Measurements from ENCODE around the gene CARM1. TPM values are rescaled to one million over a fixed set of nuclear protein-coding genes. Genes with fewer than 3 reads are reported as not detected.

CARM1 gene
- total and polyA plus RNA-seq, 2 of the 13 experiments (the other 11 are each of a cell fraction or from before 2014, with no cell fraction given) = 27.6 to 55.8 TPM

DNA sequence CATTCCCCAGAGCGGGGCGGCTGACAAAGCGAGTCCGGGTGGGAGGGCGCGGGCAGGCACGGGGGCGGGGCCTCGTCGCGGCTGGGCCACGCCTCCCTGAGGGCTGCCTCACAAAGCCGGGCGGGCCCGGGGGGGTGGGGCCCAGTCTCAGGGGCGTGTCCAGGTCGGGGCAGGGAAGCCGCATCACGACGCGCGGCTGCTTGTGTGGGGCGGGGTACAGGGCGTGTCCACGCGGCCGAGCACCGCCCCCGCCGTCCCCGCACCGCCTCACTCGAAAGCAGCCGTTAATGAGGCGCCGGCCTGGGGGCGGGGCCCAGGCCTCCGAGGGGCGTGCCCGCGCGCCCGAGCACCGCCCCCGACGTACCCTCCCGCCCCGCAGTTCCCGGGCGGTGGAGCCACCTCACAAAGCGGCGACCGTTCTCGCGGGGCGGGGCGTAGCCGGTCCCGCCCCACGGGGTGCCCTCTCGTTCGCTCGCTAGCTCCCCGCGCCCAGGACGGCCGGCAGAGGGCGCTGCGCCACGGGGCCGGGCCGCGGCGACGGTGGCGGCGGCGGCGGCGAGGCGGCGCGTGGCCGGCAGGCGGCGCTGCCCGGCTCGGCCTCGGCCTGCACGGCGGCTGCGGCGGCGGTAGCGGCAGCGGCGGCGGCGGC lies at the start of gene CARM1 (continued):
- TF ChIP-seq, protein P1, sequence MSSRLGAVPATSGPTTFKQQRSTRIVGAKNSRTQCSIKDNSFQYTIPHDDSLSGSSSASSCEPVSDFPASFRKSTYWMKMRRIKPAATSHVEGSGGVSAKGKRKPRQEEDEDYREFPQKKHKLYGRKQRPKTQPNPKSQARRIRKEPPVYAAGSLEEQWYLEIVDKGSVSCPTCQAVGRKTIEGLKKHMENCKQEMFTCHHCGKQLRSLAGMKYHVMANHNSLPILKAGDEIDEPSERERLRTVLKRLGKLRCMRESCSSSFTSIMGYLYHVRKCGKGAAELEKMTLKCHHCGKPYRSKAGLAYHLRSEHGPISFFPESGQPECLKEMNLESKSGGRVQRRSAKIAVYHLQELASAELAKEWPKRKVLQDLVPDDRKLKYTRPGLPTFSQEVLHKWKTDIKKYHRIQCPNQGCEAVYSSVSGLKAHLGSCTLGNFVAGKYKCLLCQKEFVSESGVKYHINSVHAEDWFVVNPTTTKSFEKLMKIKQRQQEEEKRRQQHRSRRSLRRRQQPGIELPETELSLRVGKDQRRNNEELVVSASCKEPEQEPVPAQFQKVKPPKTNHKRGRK (CRISPR knock-in tag; IDR thresholded peaks at IDR 0.05) = no peak
- peak; percentile 74; the same call in 1 of the 2 replicates for TF ChIP-seq THAP11 (CRISPR knock-in tag; IDR thresholded peaks at IDR 0.05)
- no peak for TF ChIP-seq HOXA9 (CRISPR knock-in tag; IDR thresholded peaks at IDR 0.05; ENCODE audit: borderline replicate concordance)
- TF ChIP-seq, protein P2, sequence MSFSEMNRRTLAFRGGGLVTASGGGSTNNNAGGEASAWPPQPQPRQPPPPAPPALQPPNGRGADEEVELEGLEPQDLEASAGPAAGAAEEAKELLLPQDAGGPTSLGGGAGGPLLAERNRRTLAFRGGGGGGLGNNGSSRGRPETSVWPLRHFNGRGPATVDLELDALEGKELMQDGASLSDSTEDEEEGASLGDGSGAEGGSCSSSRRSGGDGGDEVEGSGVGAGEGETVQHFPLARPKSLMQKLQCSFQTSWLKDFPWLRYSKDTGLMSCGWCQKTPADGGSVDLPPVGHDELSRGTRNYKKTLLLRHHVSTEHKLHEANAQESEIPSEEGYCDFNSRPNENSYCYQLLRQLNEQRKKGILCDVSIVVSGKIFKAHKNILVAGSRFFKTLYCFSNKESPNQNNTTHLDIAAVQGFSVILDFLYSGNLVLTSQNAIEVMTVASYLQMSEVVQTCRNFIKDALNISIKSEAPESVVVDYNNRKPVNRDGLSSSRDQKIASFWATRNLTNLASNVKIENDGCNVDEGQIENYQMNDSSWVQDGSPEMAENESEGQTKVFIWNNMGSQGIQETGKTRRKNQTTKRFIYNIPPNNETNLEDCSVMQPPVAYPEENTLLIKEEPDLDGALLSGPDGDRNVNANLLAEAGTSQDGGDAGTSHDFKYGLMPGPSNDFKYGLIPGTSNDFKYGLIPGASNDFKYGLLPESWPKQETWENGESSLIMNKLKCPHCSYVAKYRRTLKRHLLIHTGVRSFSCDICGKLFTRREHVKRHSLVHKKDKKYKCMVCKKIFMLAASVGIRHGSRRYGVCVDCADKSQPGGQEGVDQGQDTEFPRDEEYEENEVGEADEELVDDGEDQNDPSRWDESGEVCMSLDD (CRISPR knock-in tag; IDR thresholded peaks at IDR 0.05; ENCODE audit: borderline replicate concordance) = no peak
- no peak for TF ChIP-seq ZNF749 (CRISPR knock-in tag; IDR thresholded peaks at IDR 0.05; ENCODE audit: borderline replicate concordance)
- TF ChIP-seq SP4 (CRISPR knock-in tag; IDR thresholded peaks at IDR 0.05) = peak; percentile 100
- no peak for TF ChIP-seq NCOA1 (CRISPR knock-in tag; IDR thresholded peaks at IDR 0.05)
- TF ChIP-seq TBL1XR1 (IDR thresholded peaks at IDR 0.05; ENCODE audit: borderline replicate concordance, low read length, partially characterized antibody) = no peak
- peak; percentile 61; the same call in 1 of the 2 replicates for TF ChIP-seq SAP130 (CRISPR knock-in tag; IDR thresholded peaks at IDR 0.05; ENCODE audit: low read depth)
- peak; percentile 72; the same call in 1 of the 2 replicates for TF ChIP-seq GABPB1 (CRISPR knock-in tag; IDR thresholded peaks at IDR 0.05)
- peak; percentile 63; the same call in 1 of the 2 replicates for TF ChIP-seq CREB1 (IDR thresholded peaks at IDR 0.05)
- TF ChIP-seq CREB1 (CRISPR knock-in tag; IDR thresholded peaks at IDR 0.05) = no peak
- TF ChIP-seq EEA1 (CRISPR knock-in tag; IDR thresholded peaks at IDR 0.05; ENCODE audit: borderline replicate concordance) = no peak
- peak; percentile 65; the same call in 1 of the 3 replicates for TF ChIP-seq MXI1 (IDR thresholded peaks at IDR 0.05; ENCODE audit: borderline replicate concordance, low read depth, low read length)
- peak; percentile 55 for TF ChIP-seq SPEN (CRISPR knock-in tag; IDR thresholded peaks at IDR 0.05; ENCODE audit: low read depth)
- no peak for TF ChIP-seq AFF4 (CRISPR knock-in tag; IDR thresholded peaks at IDR 0.05)
- TF ChIP-seq AGO1 (IDR thresholded peaks at IDR 0.05; ENCODE audit: low read depth, low read length, poor library complexity, severe bottlenecking) = no peak
- peak; percentile 77; the same call in 1 of the 2 replicates for TF ChIP-seq ZNF639 (CRISPR knock-in tag; conservative IDR thresholded peaks at IDR 0.05)
- TF ChIP-seq, protein P3, sequence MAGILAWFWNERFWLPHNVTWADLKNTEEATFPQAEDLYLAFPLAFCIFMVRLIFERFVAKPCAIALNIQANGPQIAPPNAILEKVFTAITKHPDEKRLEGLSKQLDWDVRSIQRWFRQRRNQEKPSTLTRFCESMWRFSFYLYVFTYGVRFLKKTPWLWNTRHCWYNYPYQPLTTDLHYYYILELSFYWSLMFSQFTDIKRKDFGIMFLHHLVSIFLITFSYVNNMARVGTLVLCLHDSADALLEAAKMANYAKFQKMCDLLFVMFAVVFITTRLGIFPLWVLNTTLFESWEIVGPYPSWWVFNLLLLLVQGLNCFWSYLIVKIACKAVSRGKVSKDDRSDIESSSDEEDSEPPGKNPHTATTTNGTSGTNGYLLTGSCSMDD (CRISPR knock-in tag; IDR thresholded peaks at IDR 0.05) = no peak
- TF ChIP-seq NFRKB (IDR thresholded peaks at IDR 0.05) = no peak
